Measurements from ENCODE around the gene DMXL1. TPM values are rescaled to one million over a fixed set of nuclear protein-coding genes. Genes with fewer than 3 reads are reported as not detected.

The DMXL1 gene
- total and polyA plus RNA-seq, 2 experiments from 2014 or later, result 19.5 to 37.4 TPM

DNA sequence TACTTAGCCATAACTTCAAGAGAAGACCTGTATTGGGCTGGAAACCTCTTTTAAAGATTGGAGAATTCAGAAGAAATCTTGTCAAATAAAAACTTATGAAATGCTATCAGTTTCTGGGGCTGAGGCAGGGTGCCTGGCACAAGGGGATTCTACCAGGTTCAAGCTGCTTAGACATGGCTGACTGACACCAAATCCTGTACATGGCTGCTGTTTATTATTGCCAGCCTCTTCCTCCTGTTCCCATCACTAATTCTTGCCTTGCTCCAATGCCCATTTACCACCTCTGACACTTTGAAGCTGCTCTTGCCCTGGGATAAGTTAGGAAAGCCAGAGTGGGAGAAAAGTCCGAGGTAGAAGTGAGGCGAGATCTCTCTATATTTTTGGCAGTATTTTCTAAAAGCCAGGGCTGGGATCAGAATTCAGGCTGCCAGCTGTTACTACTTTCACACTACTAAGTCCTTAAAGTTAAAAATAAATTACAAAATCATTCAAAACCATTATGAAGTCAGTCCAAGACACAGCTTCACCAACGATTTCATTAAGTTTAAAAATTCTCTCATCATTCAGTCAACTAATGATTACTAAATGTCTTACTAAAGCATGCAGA, 218.7 kb downstream of the DMXL1 start:
- no peak overlapping the region for H3K27ac ChIP-seq
- no peak for DNase-seq (ENCODE audit: low read depth in 1 of 2, low spot score in 1 of 2)
- H3K9me3 ChIP-seq (ENCODE audit: low read depth), result no peaks in the 10 kb centered on the region
- no peaks in the 10 kb centered on the region for H3K36me3 ChIP-seq
- TF ChIP-seq, protein P1, sequence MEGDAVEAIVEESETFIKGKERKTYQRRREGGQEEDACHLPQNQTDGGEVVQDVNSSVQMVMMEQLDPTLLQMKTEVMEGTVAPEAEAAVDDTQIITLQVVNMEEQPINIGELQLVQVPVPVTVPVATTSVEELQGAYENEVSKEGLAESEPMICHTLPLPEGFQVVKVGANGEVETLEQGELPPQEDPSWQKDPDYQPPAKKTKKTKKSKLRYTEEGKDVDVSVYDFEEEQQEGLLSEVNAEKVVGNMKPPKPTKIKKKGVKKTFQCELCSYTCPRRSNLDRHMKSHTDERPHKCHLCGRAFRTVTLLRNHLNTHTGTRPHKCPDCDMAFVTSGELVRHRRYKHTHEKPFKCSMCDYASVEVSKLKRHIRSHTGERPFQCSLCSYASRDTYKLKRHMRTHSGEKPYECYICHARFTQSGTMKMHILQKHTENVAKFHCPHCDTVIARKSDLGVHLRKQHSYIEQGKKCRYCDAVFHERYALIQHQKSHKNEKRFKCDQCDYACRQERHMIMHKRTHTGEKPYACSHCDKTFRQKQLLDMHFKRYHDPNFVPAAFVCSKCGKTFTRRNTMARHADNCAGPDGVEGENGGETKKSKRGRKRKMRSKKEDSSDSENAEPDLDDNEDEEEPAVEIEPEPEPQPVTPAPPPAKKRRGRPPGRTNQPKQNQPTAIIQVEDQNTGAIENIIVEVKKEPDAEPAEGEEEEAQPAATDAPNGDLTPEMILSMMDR (IDR thresholded peaks at IDR 0.05; ENCODE audit: low read depth, low read length), result no peak
- peaks cover 31% of the 10 kb centered on the region for H3K4me1 ChIP-seq (ENCODE audit: low read depth)
- H3K27me3 ChIP-seq, result no peaks in the 10 kb centered on the region
- no peak overlapping the region for H3K4me3 ChIP-seq

DNA sequence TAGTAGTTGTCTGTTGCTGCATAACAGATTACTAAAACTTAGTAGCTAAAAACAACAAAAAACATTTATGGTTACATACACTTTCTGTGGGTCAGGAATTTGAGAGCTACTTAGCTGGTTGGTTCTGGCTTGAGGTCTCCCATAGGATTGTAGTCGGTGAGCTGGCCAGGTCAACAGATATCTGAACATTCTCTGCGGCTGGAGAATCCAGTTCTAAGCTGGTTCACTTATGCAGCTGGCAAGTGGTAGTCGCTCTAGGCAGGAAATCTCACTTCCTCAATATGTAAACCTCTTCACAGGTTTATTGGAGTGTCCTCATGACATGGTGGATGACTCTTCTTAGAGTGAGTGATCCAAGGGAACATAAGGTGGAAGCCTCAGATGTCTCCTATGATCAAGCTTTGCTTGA, 219.3 kb downstream of the DMXL1 start:
- no peak for DNase-seq (ENCODE audit: low read depth in 1 of 2, low spot score in 1 of 2)
- Histone ChIP-seq H3K27me3 (no peaks in the 10 kb centered on the region), H3K27ac (no peak overlapping the region), H3K36me3 (no peaks in the 10 kb centered on the region), H3K9me3 (ENCODE audit: low read depth) (no peaks in the 10 kb centered on the region), H3K4me3 (no peak overlapping the region), H3K4me1 (ENCODE audit: low read depth) (peaks cover 25% of the 10 kb centered on the region)
- TF ChIP-seq, protein P1 (IDR thresholded peaks at IDR 0.05; ENCODE audit: low read depth, low read length), result no peak

DNA sequence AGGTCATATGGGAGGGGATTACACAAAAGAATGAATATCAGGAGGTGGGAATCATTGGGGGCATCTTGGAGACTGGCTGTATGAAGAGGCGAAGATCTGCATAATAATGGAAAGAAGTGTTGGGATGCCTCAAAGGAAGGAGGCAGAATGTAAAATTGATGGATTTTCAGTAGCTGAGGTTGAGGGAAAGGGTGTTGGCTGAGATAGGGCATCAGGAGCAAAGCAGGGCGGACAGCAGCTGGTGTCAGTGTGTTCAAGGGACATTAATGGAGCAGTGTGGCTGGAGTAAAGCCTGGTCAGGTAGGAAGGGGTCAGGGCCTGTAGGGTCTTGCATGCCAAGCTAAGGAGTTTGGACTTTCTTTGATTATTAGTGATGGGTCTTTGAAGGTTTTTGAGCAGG, 219.7 kb downstream of the DMXL1 start:
- Histone ChIP-seq H3K4me3 (no peak overlapping the region), H3K27ac (no peak overlapping the region)

DNA sequence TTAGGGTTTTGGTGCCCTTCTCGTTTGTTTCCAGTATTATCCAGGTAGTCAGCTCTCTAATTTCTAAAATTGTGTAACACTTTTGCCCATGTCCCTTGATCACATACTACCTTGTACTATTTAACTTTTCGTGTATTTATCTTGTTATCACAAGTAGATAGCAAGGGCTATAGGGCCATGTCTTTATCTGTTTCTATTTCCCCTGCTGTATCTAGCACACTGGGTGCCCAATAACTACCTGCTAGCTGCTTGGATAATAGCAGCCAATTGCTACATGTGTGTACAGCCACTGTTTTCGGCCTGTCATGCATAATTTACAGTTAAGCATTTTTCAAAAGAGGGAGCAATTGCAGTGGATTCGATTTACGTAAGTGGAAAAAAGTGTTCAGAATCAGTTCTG, 220.2 kb downstream of the DMXL1 start:
- DNase-seq (ENCODE audit: low read depth in 1 of 2, low spot score in 1 of 2), result no peak
- no peak overlapping the region for H3K4me3 ChIP-seq
- peaks cover 17% of the 10 kb centered on the region for H3K4me1 ChIP-seq (ENCODE audit: low read depth)
- no peaks in the 10 kb centered on the region for H3K36me3 ChIP-seq
- no peaks in the 10 kb centered on the region for H3K27me3 ChIP-seq
- H3K9me3 ChIP-seq (ENCODE audit: low read depth), result no peaks in the 10 kb centered on the region
- TF ChIP-seq, protein P1 (IDR thresholded peaks at IDR 0.05; ENCODE audit: low read depth, low read length), result no peak
- no peak overlapping the region for H3K27ac ChIP-seq

More for the DNA sequence above, 219.7 kb downstream of the DMXL1 start:
- Histone ChIP-seq H3K36me3 (no peaks in the 10 kb centered on the region), H3K27me3 (no peaks in the 10 kb centered on the region), H3K9me3 (ENCODE audit: low read depth) (no peaks in the 10 kb centered on the region), H3K4me1 (ENCODE audit: low read depth) (peaks cover 21% of the 10 kb centered on the region)
- TF ChIP-seq, protein P1 (IDR thresholded peaks at IDR 0.05; ENCODE audit: low read depth, low read length), result no peak
- no peak for DNase-seq (ENCODE audit: low read depth in 1 of 2, low spot score in 1 of 2)

DNA sequence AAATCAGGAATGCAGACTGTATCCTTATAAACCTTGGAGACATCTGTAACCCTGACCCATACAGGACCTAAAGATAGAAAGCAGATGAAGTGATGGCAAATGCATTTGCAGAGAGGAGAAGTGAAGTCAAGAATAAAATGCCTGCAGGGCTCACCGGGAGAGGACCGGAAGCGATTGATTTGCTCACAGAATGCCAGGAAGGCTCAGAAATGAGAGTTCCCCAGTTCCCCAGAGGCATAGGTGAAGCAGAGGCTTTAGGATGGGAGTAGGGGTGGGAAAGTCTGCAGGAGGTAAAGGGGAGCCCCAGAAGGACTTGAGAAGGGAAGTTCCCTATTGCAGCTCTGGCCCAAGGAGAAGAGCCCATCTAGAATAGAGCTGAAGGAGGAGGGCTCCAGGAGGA, 221.0 kb downstream of the DMXL1 start:
- Histone ChIP-seq H3K4me3 (no peak overlapping the region), H3K27me3 (no peaks in the 10 kb centered on the region), H3K36me3 (no peaks in the 10 kb centered on the region), H3K4me1 (ENCODE audit: low read depth) (peaks cover 17% of the 10 kb centered on the region), H3K9me3 (ENCODE audit: low read depth) (no peaks in the 10 kb centered on the region), H3K27ac (no peak overlapping the region)
- TF ChIP-seq, protein P1 (IDR thresholded peaks at IDR 0.05; ENCODE audit: low read depth, low read length), result no peak
- no peak for DNase-seq (ENCODE audit: low read depth in 1 of 2, low spot score in 1 of 2)

Measured in cardiac muscle cell (in vitro differentiated cells and primary cell).